Spleen (tissue), 7 donors: Measurements from ENCODE around the gene TENM4.

ENCODE experiments used
- CTCF ChIP-seq, 11 experiments: fragments of 200-600 bp in 7 of 11; fragments of 450-650 bp in 4 of 11; sonication (generic) in 4 of 11; IDR thresholded peaks in 8 of 11; conservative IDR thresholded peaks in 3 of 11; 1 replicate in 7 of 11; 2 replicates in 4 of 11; pipeline versions ENCODE4 v1.4.0 to v1.8.0; 2016 to 2021; ENCODE audit warnings: antibody characterized with exemption in 11 of 11, inconsistent platforms in 4 of 11, mild to moderate bottlenecking in 1 of 11
- POLR2A ChIP-seq, 3 donors: fragments of 450-650 bp; IDR thresholded peaks; one replicate each; pipeline ENCODE4 v1.5.1; 2017; ENCODE audit warnings: antibody characterized with exemption in 3 of 3, mild to moderate bottlenecking in 1 of 3
- POLR2AphosphoS5 ChIP-seq, 3 donors: sonication (generic); formaldehyde crosslinking; IDR thresholded peaks; one replicate each; pipeline ENCODE4 v1.5.1; 2017; ENCODE audit warnings: antibody characterized with exemption in 3 of 3
- donor health status: DM: no; HTN: no; CAD: no; lungs with moderate emphysema.
- donor health status: DM: no; HTN: no; CAD: no.
- donor health status: DM: no; HTN: no; CAD: no.

GRCh38 chr11:79290761-79291160, 150.1 kb downstream of the TENM4 start:
- TF ChIP-seq CTCF (IDR thresholded peaks at IDR 0.05 in 8 of 11, conservative IDR thresholded peaks at IDR 0.05 in 3 of 11) (no peak), POLR2A (IDR thresholded peaks at IDR 0.05) (no peak), POLR2AphosphoS5 (IDR thresholded peaks at IDR 0.05) (no peak)
